ENCODE data around the gene ENTHD1. TPM values are rescaled to one million over a fixed set of nuclear protein-coding genes. Genes with fewer than 3 reads are reported as not detected.

Gene ENTHD1
- total and polyA plus RNA-seq, 2 donors (not counting 3 experiments of a cell fraction or from before 2014, with no cell fraction given), result not detected

DNA sequence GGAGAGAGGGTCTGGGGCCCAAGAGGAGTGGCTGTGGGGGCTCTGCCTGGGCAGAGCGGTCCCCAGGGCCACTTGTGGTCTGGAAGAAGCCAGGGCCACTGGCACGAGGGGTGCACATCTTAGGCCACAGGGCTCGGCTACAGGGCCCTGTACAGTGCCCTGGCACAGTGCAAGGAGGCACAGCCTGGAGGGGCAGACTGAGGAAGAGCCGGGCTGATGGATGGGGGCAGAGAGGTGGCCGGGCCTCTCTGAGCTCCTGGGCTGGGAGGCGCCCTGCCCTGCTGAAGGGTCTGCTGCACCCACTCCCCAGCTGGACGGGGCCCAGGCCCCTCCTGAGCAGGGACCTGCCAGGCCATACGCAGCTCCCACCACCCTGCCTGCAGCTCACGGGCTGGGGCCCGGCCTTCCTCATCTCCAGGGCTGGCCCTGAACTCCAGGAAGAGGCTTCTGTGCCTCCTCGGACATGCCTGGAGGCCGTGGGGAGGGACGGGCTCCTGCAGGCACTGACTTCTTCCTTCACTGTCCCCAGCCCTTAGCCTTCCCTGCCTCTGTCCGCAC lies 199.5 kb downstream of the ENTHD1 start:
- no TSS peak for BruUV-seq (replicated peaks)
- H3K79me2 ChIP-seq (ENCODE audit: control insufficient read depth, insufficient read depth, low read length), result no peaks in the 10 kb centered on the region
- no peaks in the 10 kb centered on the region for H3K9me3 ChIP-seq (replicated peaks; ENCODE audit: control insufficient read depth, insufficient read depth, low read length)
- POLR2A ChIA-PET, result no interaction called here
- H3K4me2 ChIP-seq (ENCODE audit: insufficient read depth, low read length), result no peak overlapping the region
- TF ChIP-seq, protein P1, sequence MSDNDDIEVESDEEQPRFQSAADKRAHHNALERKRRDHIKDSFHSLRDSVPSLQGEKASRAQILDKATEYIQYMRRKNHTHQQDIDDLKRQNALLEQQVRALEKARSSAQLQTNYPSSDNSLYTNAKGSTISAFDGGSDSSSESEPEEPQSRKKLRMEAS (IDR thresholded peaks at IDR 0.05; ENCODE audit: insufficient read depth, insufficient read length), result no peak
- TF ChIP-seq POLR2AphosphoS5 (IDR thresholded peaks at IDR 0.05; ENCODE audit: insufficient read depth, low read depth, low read length) (no peak), POLR2A (IDR thresholded peaks at IDR 0.05; ENCODE audit: low read depth, low read length) (no peak), MYC (IDR thresholded peaks at IDR 0.05; ENCODE audit: low read depth, low read length) (no peak), CTCF (IDR thresholded peaks at IDR 0.05; ENCODE audit: extremely low read depth in 1 of 2, insufficient read depth in 1 of 2, low read depth in 1 of 2, low read length in 2 of 2) (no peak), GATA2 (IDR thresholded peaks at IDR 0.05; ENCODE audit: insufficient read depth, insufficient read length, low read depth, low read length) (no peak), FOS (IDR thresholded peaks at IDR 0.05; ENCODE audit: borderline replicate concordance, insufficient read depth, low read length) (no peak), EZH2 (IDR thresholded peaks at IDR 0.05; ENCODE audit: borderline replicate concordance, low read depth, low read length, severe bottlenecking) (no peak), JUN (IDR thresholded peaks at IDR 0.05; ENCODE audit: borderline replicate concordance, insufficient read depth, insufficient read length, low read depth) (no peak)
- no peak overlapping the region for H2AFZ ChIP-seq (ENCODE audit: low read depth, low read length)
- H4K20me1 ChIP-seq (replicated peaks; ENCODE audit: control insufficient read depth, extremely low read depth, insufficient read depth, low read length), result no peaks in the 10 kb centered on the region
- dilution Hi-C loops (cut with MboI; ENCODE audit: extremely low pct_ligation_motif_present, low sequenced_read_pairs) (no loop called here), intact Hi-C loops (cut with micrococcal nuclease) (no loop called here)
- H3K4me1 ChIP-seq (ENCODE audit: control insufficient read depth, extremely low read depth, insufficient read depth, low read length), result no peaks in the 10 kb centered on the region
- peaks cover 0 to 3% of the 10 kb centered on the region in 2 experiments for H3K27me3 ChIP-seq (ENCODE audit: control insufficient read depth in 2 of 2, insufficient read depth in 2 of 2, low read length in 2 of 2)
- CTCF ChIA-PET, result no interaction called here
- no peak overlapping the region for H3K27ac ChIP-seq (ENCODE audit: insufficient read depth, low read depth, low read length)
- no peak overlapping the region for H3K4me3 ChIP-seq (replicated peaks in 1 of 3; ENCODE audit: insufficient read depth in 1 of 3, low read depth in 1 of 3, low read length in 3 of 3)
- no peaks in the 10 kb centered on the region for H3K36me3 ChIP-seq (ENCODE audit: control insufficient read depth in 2 of 2, extremely low read depth in 1 of 2, insufficient read depth in 2 of 2, low read length in 2 of 2)
- no peak overlapping the region for H3K9ac ChIP-seq (replicated peaks; ENCODE audit: extremely low read depth, insufficient read depth, low read length)
- H3K9me1 ChIP-seq (replicated peaks; ENCODE audit: control insufficient read depth, extremely low read depth, insufficient read depth, low read length), result no peaks in the 10 kb centered on the region
- no peak for FAIRE-seq
- no peak for DNase-seq (ENCODE audit: low read depth, low spot score)

Small RNA genes lying within 50 kb of the gene (small RNA-seq; reads per million reads assigned to genes)
- gene RN7SKP210 (ENCODE audit: insufficient read depth, insufficient read length, low read depth, low replicate concordance), result not detected

Other genes starting within 250 kb of the ENTHD1 start
- gene GRAP2, start 7.3 kb upstream of the ENTHD1 start, total RNA-seq, result not detected in 2 replicates
- 0.04 TPM in 1 of 2 replicates, not detected in the other for gene GRAP2, start 7.3 kb upstream of the ENTHD1 start, polyA plus RNA-seq
- gene TMA7B, start 66.6 kb upstream of the ENTHD1 start, total RNA-seq, result not detected in 2 replicates
- gene TMA7B, start 66.6 kb upstream of the ENTHD1 start, polyA plus RNA-seq, result not detected in 2 replicates
- not detected in 2 replicates for gene FAM83F, start 101.2 kb upstream of the ENTHD1 start, total RNA-seq
- gene FAM83F, start 101.2 kb upstream of the ENTHD1 start, polyA plus RNA-seq, result not detected in 2 replicates